CD14-positive monocyte (primary cell): ENCODE measurements around the gene PRKD1. TPM values are rescaled to one million over a fixed set of nuclear protein-coding genes. Genes with fewer than 3 reads are reported as not detected.

ENCODE experiments used
- DNase-seq, 3 donors: peaks; one replicate each; pipeline ENCODE4 v3.0.0-alpha.2; 2011 to 2022
- H2AFZ ChIP-seq: 2 replicates; pipeline ENCODE4 v1.6.0; 2012; ENCODE audit warnings: mild to moderate bottlenecking, low read depth, low read length, inconsistent platforms; ENCODE audit not compliant: insufficient read depth, poor library complexity, severe bottlenecking
- H3K27ac ChIP-seq, 2 donors: 1 replicate in 1 of 2; 2 replicates in 1 of 2; pipeline ENCODE4 v1.5.1; 2012 to 2013; ENCODE audit warnings: low read length in 2 of 2, control low read depth in 1 of 2, inconsistent platforms in 1 of 2, low read depth in 1 of 2, mild to moderate bottlenecking in 1 of 2
- H3K27me3 ChIP-seq, 2 donors: one replicate each; pipeline versions ENCODE4 v1.6.0 to v1.6.1; 2011 to 2013; ENCODE audit warnings: low read length in 2 of 2; ENCODE audit not compliant: control insufficient read depth in 2 of 2, insufficient read depth in 2 of 2
- H3K36me3 ChIP-seq, 2 donors: replicated peaks in 1 of 2; 1 replicate in 1 of 2; 2 replicates in 1 of 2; pipeline versions ENCODE4 v1.5.1 to v1.6.1; 2012 to 2013; ENCODE audit warnings: low read length in 2 of 2, control low read depth in 1 of 2, inconsistent platforms in 1 of 2, mild to moderate bottlenecking in 1 of 2; ENCODE audit not compliant: insufficient read depth in 2 of 2, control insufficient read depth in 1 of 2
- H3K4me1 ChIP-seq, 2 donors: 1 replicate in 1 of 2; 2 replicates in 1 of 2; pipeline versions ENCODE4 v1.5.1 to v1.6.1; 2012 to 2013; ENCODE audit warnings: low read length in 2 of 2, control low read depth in 1 of 2, inconsistent platforms in 1 of 2, mild to moderate bottlenecking in 1 of 2, moderate library complexity in 1 of 2; ENCODE audit not compliant: insufficient read depth in 2 of 2, control insufficient read depth in 1 of 2
- H3K4me2 ChIP-seq: replicated peaks from 2 replicates; pipeline ENCODE3; 2012; ENCODE audit warnings: low read length, moderate library complexity, mild to moderate bottlenecking; ENCODE audit not compliant: poor library complexity, severe bottlenecking; ENCODE audit errors: extremely low read depth
- H3K4me3 ChIP-seq, 3 experiments: fragments of 200-600 bp in 1 of 3; sonication (generic) in 1 of 3; replicated peaks in 1 of 3; 1 replicate in 2 of 3; 2 replicates in 1 of 3; pipeline ENCODE4 v1.5.1; 2011 to 2013; ENCODE audit warnings: low read length in 3 of 3, mild to moderate bottlenecking in 3 of 3, control low read depth in 2 of 3, low read depth in 2 of 3, inconsistent platforms in 1 of 3, moderate library complexity in 1 of 3
- H3K79me2 ChIP-seq: 2 replicates; pipeline ENCODE4 v1.6.0; 2012; ENCODE audit warnings: mild to moderate bottlenecking, control low read depth, inconsistent platforms, low read length, moderate library complexity; ENCODE audit not compliant: insufficient read depth
- H3K9ac ChIP-seq: 2 replicates; pipeline ENCODE4 v1.6.0; 2017; ENCODE audit warnings: low read length, mild to moderate bottlenecking; ENCODE audit not compliant: insufficient read depth, poor library complexity, severe bottlenecking
- H3K9me3 ChIP-seq, 2 donors: replicated peaks in 1 of 2; 1 replicate in 1 of 2; 2 replicates in 1 of 2; pipeline versions ENCODE4 v1.5.1 to v1.6.1; 2012 to 2013; ENCODE audit warnings: low read length in 2 of 2, control low read depth in 1 of 2; ENCODE audit not compliant: control insufficient read depth in 1 of 2, insufficient read depth in 1 of 2
- H4K20me1 ChIP-seq: 2 replicates; pipeline ENCODE4 v1.6.0; 2012; ENCODE audit warnings: mild to moderate bottlenecking, low read length, control low read depth, moderate library complexity; ENCODE audit not compliant: insufficient read depth
- H3K27ac Mint-ChIP-seq, 7 donors: one replicate each; pipeline ENCODE4 v1.8.0; 2020; ENCODE audit warnings: mild to moderate bottlenecking in 7 of 7, mixed read lengths in 7 of 7, moderate library complexity in 6 of 7, inconsistent platforms in 2 of 7
- H3K27me3 Mint-ChIP-seq, 3 donors: one replicate each; pipeline ENCODE4 v1.8.0; 2021 to 2022; ENCODE audit warnings: low read depth in 3 of 3, mild to moderate bottlenecking in 3 of 3, mixed read lengths in 3 of 3, moderate library complexity in 3 of 3, inconsistent platforms in 1 of 3
- H3K36me3 Mint-ChIP-seq, 2 donors: one replicate each; pipeline ENCODE4 v1.8.0; 2020; ENCODE audit warnings: mixed read lengths in 2 of 2, inconsistent platforms in 1 of 2, mild to moderate bottlenecking in 1 of 2
- H3K4me1 Mint-ChIP-seq: one replicate; pipeline ENCODE4 v1.8.0; 2020; ENCODE audit warnings: mild to moderate bottlenecking, mixed read lengths
- H3K4me3 Mint-ChIP-seq, 2 donors: one replicate each; pipeline ENCODE4 v1.8.0; 2020; ENCODE audit warnings: mild to moderate bottlenecking in 2 of 2, mixed read lengths in 2 of 2, moderate library complexity in 1 of 2
- H3K9me3 Mint-ChIP-seq, 7 donors: one replicate each; pipeline ENCODE4 v1.8.0; 2020 to 2022; ENCODE audit warnings: mixed read lengths in 7 of 7, mild to moderate bottlenecking in 6 of 7, moderate library complexity in 6 of 7, inconsistent platforms in 2 of 7
- CTCF ChIP-seq: fragments of 200-600 bp; IDR thresholded peaks from one replicate; pipeline ENCODE4 v1.8.0; 2022; ENCODE audit warnings: antibody characterized with exemption, mild to moderate bottlenecking
- WGBS: methylation state at CpG from one replicate; pipeline ENCODE4 v1.1.5; 2013; ENCODE audit warnings: missing lambda C conversion rate; ENCODE audit not compliant: insufficient coverage; 5-methylcytosine and 5-hydroxymethylcytosine counted together
- intact Hi-C, 2 donors: fragments of 100-400 bp; cut with micrococcal nuclease; formaldehyde crosslinking; loops; one replicate each; pipeline versions ENCODE4 v1.15.0 to v1.15.1; 2023
- polyA plus RNA-seq, 3 donors: library from polyadenylated mRNA; depleted of rRNA in 1 of 3; unstranded in 2 of 3; stranded (reverse) in 1 of 3; fragments of 300-500 nt in 2 of 3; fragments of >200 nt in 1 of 3; fragmentation: Illumina TruSeq in 2 of 3; gene quantifications; 1 replicate in 2 of 3; 2 replicates in 1 of 3; pipeline ENCODE4 v1.2.3, GENCODE V29; 2012 to 2021

The PRKD1 gene
- polyA plus RNA-seq, 3 donors = not detected

GRCh38 chr14:29650554-29651269, 276.9 kb downstream of the PRKD1 start:
- Mint-ChIP-seq H3K4me3 (no peak overlapping the region), H3K27ac (no peak overlapping the region), H3K27me3 (no peaks in the 10 kb centered on the region), H3K36me3 (no peaks in the 10 kb centered on the region), H3K9me3 (peaks cover 11 to 37% (median 34%) of the 10 kb centered on the region in 7 donors), H3K4me1 (no peaks in the 10 kb centered on the region)
- Histone ChIP-seq H3K4me1 (no peaks in the 10 kb centered on the region), H3K27ac (no peak overlapping the region), H2AFZ (no peak overlapping the region), H3K79me2 (no peaks in the 10 kb centered on the region), H3K36me3 (no peaks in the 10 kb centered on the region), H3K4me3 (no peak overlapping the region), H3K9ac (no peak overlapping the region), H3K9me3 (peaks cover 21 to 37% of the 10 kb centered on the region in 2 donors), H3K27me3 (no peaks in the 10 kb centered on the region), H3K4me2 (no peak overlapping the region), H4K20me1 (no peaks in the 10 kb centered on the region)
- no CpG with 5 or more reads among the region's 4 CpGs for WGBS
- DNase-seq = no peak
- intact Hi-C loops = no loop called here
- TF ChIP-seq CTCF = no peak

- Histone ChIP-seq H2AFZ (no peak overlapping the region), H3K4me1 (no peaks in the 10 kb centered on the region), H3K79me2 (no peaks in the 10 kb centered on the region), H3K4me3 (no peak overlapping the region), H3K9me3 (peaks cover 21 to 37% of the 10 kb centered on the region in 2 donors), H3K4me2 (no peak overlapping the region), H3K9ac (no peak overlapping the region), H3K36me3 (no peaks in the 10 kb centered on the region), H3K27ac (no peak overlapping the region), H4K20me1 (no peaks in the 10 kb centered on the region), H3K27me3 (no peaks in the 10 kb centered on the region)
- no peak for TF ChIP-seq CTCF
- Mint-ChIP-seq H3K36me3 (no peaks in the 10 kb centered on the region), H3K27me3 (no peaks in the 10 kb centered on the region), H3K4me3 (no peak overlapping the region), H3K27ac (no peak overlapping the region), H3K9me3 (peaks cover 11 to 40% (median 36%) of the 10 kb centered on the region in 7 donors), H3K4me1 (no peaks in the 10 kb centered on the region)
- intact Hi-C loops = no loop called here
- DNase-seq = no peak
- WGBS = 92% methylated on average over 1 of the region's 3 CpGs
Observed at GRCh38 chr14:29649170-29649569, 278.5 kb downstream of the PRKD1 start.
